ENCODE data around the gene MASP2.

MASP2 gene

DNA sequence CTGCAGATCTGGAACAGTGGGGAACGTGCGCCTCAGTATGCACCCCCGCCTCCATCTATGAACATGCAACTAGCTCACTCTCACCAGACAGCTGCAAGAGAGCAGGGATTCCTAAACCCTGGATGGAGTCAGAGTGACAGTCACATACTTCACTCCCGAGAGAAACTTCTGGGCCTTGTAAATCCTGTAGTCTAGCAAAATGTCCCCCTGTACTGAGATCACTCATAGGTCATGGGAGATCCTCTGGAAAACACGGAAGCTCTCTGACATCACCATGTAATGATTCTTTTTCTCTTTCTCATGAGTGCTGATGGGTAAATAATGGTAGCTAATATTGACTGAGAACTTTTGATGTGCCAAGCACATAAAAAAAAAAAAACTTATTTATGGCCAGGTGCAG lies 57.9 kb downstream of the MASP2 start:
- no peak for DNase-seq (ENCODE audit: low read depth)

DNA sequence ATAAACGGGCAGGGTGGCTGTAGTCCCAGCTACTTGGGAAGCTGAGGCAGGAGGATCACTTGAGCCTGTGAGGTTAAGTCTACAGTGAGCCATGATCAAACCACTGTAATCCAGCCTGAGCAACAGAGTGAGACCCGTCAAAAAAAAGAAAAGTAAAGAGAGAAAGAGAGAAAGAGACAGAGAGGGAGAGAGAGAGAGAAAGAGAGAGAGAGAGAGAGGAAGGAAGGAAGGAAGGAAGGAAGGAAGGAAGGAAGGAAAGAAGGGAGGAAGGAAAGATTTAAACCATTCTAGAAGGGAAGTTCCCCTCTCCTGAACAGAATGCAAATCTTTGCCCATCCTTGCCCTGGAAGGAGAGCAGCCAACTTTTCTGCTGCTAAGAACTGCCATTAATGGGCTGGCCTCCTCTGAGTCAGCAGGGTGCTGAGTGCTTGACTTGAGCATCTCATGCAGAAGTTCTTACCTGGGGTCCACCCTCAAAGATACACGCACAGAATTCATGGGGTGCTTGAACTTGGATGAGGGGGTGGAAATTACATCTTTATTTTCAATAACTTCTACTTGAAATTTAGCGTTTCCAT lies 59.1 kb downstream of the MASP2 start:
- no peak for DNase-seq (ENCODE audit: low read depth)

DNA sequence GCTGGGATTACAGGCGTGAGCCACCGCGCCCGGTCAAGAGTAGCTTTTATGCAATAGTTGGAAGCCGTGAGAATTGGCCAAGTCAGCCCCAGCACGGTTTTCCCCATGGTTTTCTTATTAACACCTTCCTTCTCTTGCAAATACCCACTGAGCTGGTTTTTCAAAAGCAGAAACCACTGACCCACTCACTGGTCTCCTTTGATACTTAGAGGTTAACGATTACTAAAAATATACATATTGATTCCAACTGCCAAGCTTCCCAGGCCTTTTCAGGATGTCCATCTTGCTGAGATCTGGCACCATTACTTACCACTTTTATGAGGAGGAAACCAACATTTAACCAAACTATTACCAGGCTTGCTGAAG lies 60.5 kb downstream of the MASP2 start:
- no peak for DNase-seq (ENCODE audit: low read depth)

DNA sequence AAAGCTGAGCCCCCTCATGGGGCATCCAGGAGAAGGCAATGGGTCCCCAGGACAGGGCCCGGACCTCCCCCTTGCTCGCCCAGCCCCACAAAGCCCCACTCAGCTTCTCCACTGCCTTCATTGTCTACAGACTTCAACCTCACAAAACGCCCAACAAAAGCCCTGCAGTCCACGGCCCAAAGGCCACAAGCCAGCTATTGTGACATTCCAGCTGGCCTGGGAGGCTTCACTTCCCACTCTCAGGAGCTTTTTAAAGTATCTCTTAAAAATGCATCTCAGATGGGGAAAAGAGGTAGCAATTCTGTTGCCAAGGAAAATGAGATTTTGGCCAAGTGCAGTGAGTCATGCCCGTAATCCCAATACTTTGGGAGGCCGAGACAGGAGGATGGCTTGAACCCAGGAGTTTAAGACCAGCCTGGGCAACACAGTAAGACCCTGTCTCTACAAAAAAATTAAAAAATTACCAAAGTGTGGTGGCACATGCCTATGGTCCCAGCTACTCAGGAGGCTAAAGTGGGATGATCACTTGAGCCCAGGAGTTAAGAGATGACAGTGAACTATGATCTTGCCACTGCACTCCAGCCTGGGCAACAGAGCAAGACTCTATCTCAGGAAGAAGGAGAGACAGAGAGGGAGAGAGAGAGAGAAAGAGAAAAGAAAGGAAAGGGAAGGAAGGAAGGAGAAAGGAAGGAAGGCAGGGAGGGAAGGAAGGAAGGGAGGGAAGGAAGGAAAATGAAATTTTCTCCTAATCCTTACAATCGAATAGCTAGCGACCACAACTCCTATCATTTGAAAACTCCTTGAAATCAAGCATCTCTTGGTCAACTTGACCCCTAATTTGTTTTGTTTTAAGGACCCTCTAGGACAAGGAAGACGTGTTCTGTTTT lies 66.0 kb downstream of the MASP2 start:
- DNase-seq (ENCODE audit: low read depth), result no peak

DNA sequence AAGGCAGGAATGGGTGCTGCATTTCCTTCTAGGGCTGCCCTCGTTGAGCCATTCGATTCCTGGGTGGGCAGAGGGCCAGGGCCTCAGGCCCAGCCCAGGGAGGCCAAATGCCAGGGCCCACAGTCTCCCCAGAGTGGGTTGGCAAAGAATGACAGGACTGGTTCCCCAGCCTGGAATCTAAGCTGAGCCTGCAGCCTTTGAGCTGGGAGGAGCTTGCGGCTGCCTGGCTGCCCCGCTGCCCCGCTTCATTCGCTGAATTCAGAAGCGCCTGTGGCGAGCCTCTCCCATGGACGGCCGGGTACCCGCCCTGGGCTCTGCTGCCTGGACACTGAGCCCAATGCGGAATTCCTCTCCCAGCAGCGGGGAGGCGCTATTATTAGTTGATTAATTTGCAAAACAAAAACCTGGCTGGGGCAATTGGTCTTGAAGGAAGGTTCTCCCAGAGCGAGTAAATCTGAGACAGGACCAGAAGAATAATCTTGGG lies 66.9 kb downstream of the MASP2 start:
- no peak for DNase-seq (ENCODE audit: low read depth)

DNA sequence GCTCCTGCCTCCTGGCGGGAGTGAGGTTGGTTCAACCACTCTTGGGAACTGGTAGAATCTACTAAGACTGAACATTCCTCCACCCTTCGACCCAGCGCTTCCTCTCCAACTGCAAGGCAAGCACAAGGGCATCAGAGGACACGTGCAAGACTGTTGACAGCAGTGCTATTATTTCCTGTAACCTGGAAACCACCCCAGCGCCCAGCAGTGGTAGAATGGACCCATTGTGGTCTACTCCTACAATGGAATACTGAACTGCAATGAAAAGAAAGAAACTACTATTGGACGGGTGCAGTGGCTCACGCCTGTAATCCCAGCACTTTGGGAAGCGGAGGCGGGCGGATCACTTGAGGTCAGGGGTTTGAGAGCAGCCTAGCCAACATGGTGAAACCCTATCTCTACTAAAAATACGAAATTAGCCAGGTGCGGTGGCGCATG lies 67.5 kb downstream of the MASP2 start:
- no peak for DNase-seq (ENCODE audit: low read depth)

DNA sequence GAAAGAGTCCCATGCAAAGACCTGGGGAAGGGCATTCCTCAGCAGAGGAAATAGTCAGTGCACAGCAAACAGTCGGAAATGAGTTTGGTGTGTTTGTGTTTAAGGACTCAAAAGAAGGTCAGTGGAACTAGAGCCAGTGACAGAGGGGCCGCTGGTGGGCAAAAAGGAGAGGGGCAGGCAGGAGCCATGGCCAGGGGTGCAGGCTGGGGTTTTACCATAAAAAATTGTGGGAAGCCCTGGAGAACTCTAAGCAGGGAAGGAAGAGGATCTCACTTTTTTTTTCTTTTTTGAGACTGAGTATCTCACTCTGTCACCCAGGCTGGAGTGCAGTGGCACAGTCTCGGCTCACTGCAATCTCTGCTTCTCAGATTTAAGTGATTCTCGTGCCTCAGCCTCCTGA lies 68.3 kb downstream of the MASP2 start:
- DNase-seq (ENCODE audit: low read depth), result no peak
